ENCODE measurements around the gene CTRL.
"Not testable (repeated sequence)": the region's sequence is repeated elsewhere in the genome, so short reads cannot be mapped to it uniquely, and the experiment has no call there.

Gene CTRL

DNA sequence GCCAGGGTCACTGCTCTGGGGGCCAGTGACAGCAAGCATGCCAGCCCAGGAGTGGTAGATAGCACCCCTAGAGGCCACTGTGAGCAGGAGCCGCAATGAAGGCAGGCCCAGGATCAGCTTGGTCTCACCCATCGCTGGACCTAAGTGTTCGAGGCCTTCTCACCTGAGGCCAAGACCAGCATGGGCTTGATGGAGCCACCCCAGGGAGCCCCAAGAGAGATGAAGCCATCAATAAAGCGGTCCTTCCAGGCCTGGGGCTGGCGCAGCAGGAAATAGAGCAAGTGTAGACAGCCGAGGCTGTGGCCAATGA, 10.5 kb upstream of the CTRL start:
- Mint-ChIP-seq H3K36me3 (peaks cover 16% of the 10 kb centered on the region), H3K9me3 (no peaks in the 10 kb centered on the region), H3K4me1 (peaks cover 37% of the 10 kb centered on the region), H3K27ac (peak overlapping the region; percentile 80), H3K27me3 (no peaks in the 10 kb centered on the region), H3K4me3 (no peak overlapping the region)
- CTCF ChIA-PET, result interaction anchor here (0.7 to 2.5 kb wide), 18 partner anchors 10 to 279 kb away, joined by 3 to 11 read pairs (median 4); partner anchors contain the start of genes CTRL and DPEP2
- peak; percentile 56 for DNase-seq

DNA sequence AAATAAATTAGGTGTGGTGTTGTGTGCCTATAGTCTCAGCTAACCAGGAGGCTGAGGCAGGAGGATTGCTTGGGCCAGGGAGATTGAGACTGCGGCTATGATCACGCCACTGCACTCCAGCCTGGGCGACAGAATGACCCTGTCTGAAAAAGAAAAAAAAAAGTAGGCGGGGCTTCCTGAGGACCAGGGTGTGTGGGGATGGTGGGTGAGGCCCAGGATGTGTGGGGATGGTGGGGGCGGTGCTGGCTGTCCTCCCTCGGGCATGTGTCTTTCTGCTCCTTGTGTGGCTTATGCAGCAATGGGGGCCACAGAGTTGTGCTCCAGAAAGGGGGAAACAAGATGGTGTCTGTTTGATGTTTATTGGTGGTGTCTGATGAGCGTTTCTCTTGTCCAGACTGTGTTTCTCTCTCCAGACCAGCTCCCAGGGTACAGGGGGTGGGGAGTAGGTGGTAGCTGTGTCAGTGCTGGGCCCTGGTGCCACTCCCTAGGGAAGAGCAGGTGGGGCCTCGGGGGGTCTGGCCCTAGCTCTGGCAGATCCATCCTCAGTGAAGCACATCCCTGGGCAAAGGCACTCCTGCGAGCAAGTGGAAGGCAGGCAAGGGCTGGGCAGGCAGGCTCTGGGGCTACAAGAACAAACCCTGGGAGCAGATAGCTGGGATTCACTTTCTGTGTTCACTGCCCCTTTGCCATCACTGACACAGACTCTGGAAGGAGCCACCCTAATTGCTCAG, 10.0 kb upstream of the CTRL start:
- DNase-seq, result no peak
- no peak overlapping the region for H3K4me3 Mint-ChIP-seq
- H3K36me3 Mint-ChIP-seq, result peaks cover 16% of the 10 kb centered on the region
- no peaks in the 10 kb centered on the region for H3K27me3 Mint-ChIP-seq
- H3K4me1 Mint-ChIP-seq, result peaks cover 42% of the 10 kb centered on the region
- no peaks in the 10 kb centered on the region for H3K9me3 Mint-ChIP-seq
- CTCF ChIA-PET, result interaction anchor here (0.7 to 3.4 kb wide), 20 partner anchors 10 to 278 kb away, joined by 3 to 17 read pairs (median 4); partner anchors contain the start of genes CTRL and DPEP2
- H3K27ac Mint-ChIP-seq, result peak overlapping the region; percentile 80

DNA sequence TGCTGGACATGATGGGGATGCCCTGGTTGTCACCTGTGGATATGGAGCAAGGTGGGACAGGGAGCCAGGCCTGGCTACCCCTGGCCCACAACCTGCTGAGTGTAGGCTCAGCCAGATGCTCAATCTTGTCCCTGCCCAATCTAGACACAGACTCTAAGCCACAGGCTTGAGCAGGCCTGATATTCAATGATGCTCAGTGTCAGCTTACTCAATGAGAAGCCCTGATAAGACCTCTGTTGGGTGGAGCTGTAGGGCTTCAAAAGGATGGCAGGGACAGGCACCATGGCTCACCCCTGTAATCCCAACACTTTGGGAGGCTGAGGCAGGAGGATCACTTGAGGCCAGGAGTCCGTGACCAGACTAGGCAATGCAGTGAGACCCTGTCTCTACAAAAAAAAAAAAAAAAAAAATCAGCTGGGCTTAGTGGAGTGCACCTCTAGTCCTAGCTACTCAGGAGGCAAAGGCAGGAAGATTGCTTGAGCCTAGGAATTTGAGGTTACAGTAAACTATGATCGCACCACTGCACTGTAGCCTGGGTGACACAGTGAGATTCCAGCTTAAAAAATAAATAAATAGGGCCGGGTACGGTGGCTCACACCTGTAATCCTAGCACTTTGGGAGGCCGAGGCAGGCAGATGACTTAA, 8.9 kb upstream of the CTRL start:
- no peak overlapping the region for H3K4me3 Mint-ChIP-seq
- H3K4me1 Mint-ChIP-seq, result peaks cover 43% of the 10 kb centered on the region
- H3K27ac Mint-ChIP-seq, result peak overlapping the region; percentile 79
- no peaks in the 10 kb centered on the region for H3K9me3 Mint-ChIP-seq
- H3K27me3 Mint-ChIP-seq, result no peaks in the 10 kb centered on the region
- H3K36me3 Mint-ChIP-seq, result peaks cover 23% of the 10 kb centered on the region
- no peak for DNase-seq
- CTCF ChIA-PET, result interaction anchor here (0.7 to 3.4 kb wide), 8 partner anchors 15 to 144 kb away, joined by 3 to 17 read pairs (median 4); partner anchors contain the start of gene NFATC3

DNA sequence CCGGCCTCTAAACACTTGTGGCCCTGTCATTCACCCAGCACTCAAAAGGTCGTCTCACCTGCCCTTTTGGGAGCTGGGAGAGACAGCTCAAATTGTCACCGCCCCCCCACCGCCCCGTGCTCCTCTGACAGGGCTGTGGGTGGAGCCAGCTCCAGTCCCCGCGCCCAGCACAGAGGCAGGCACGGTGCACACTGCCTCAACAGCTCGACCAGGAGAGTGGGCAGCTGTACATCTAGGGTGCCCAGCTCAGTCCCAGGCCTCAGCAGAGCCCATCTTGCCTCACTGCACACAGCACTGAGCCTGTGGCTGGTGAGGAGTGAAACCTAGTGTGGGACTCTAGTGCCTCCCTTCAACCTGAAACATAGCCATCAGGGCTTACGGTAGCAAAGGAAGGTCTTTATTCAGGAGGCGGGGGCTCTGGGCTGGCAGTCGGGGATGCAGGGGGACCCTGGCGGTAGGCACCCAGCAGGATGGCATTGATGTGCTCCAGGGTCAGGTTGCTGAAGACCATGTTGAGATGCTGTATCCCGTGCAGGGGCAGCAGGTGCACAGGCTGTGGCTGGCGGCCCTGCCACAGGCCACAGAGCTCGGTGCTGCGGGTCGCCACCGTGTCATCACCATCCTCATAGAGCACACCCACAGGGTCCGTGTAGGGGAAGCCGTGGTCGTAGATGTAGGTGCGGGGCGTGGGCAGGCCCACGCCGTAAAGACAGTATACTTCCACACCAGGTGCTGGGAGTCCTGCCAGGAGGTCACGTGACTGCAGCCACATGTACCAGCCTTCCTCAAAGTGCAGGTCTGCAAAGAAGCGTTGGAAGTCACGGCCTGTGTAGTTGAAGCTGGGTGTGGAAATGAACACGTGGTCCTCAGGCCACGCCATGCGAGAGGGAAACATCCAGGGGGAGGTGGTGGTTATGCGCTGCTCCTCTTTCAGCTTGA, 8.1 kb upstream of the CTRL start:
- Mint-ChIP-seq H3K9me3 (no peaks in the 10 kb centered on the region), H3K4me3 (no peak overlapping the region), H3K36me3 (peaks cover 31% of the 10 kb centered on the region), H3K27me3 (no peaks in the 10 kb centered on the region), H3K4me1 (peaks cover 51% of the 10 kb centered on the region), H3K27ac (peak overlapping the region; percentile 79)
- CTCF ChIA-PET, result interaction anchor here (0.7 to 3.4 kb wide), 5 partner anchors 57 to 145 kb away, joined by 3 to 17 read pairs (median 3); partner anchors contain the start of gene NFATC3
- peak; percentile 52 for DNase-seq

DNA sequence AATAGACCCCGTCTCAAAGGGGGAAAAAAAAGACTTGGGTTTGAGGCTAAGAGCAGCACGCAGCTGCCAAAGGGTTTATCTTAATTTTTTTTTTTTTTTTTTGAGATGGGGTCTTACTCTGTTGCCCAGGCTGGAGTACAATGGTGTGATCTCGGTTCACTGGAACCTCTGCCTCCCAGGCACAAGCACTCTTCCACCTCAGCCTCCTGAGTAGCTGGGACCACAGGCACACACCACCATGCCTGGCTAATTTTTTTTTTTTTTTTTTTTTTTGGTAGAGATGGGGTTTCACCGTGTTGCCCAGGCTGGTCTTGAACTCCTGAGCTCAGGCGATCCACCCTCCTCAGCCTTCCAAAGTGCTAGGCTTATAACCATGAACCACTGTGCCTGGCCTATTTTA, 6.1 kb upstream of the CTRL start:
- Mint-ChIP-seq H3K36me3 (peaks cover 39% of the 10 kb centered on the region), H3K27ac (peak overlapping the region; percentile 95), H3K4me3 (peak overlapping the region; percentile 98), H3K4me1 (peaks cover 63% of the 10 kb centered on the region)
- not testable (repeated sequence) for H3K27me3 Mint-ChIP-seq, DNase-seq, H3K9me3 Mint-ChIP-seq
- CTCF ChIA-PET, result interaction anchor here (0.6 to 1.4 kb wide), 3 partner anchors 45 to 293 kb away, joined by 3 to 5 read pairs (median 3); partner anchors contain the start of gene CARMIL2

DNA sequence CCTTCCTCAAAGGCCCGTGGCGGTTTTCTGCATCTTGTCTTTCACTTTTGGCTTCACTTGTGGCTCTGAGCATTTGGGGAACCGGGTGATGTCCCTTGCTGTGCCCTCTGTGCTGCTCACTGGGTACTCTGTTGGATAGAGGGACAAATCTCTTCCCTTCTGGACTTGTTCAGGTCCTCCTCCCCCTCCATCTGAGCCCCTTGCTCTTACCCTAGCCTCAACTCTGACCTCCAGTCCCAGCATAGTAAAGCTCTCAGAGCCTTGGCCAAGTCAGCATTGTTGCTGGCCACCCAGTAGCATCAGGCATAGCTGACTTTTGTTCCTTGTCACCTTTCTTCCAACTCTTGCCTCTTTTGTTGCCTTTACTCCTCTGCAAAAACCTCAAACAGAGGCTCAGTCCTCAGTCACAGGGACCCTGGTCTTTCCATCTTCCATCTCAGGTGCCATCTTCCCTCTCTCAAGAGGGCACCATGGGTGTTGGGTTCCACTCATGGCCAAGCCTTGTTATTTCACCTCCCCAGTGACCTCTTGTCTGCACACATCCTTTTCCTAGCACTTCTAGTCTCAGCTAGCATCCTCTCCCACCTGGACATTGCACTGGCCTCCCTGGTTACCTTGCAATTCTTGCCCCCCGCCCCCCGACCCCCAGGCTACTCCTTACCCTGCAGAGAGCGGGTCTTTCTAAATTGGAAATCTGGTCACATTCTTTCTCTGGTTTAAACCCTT, 5.4 kb upstream of the CTRL start:
- H3K9me3 Mint-ChIP-seq, result no peaks in the 10 kb centered on the region
- H3K36me3 Mint-ChIP-seq, result peaks cover 42% of the 10 kb centered on the region
- peaks cover 61% of the 10 kb centered on the region for H3K4me1 Mint-ChIP-seq
- peak overlapping the region; percentile 98 for H3K4me3 Mint-ChIP-seq
- peak overlapping the region; percentile 95 for H3K27ac Mint-ChIP-seq
- H3K27me3 Mint-ChIP-seq, result no peaks in the 10 kb centered on the region
- CTCF ChIA-PET, result interaction anchor here (0.6 to 1.9 kb wide), 7 partner anchors 10 to 292 kb away, joined by 3 to 7 read pairs (median 5); partner anchors contain the start of gene CARMIL2
- peak; percentile 92 for DNase-seq

DNA sequence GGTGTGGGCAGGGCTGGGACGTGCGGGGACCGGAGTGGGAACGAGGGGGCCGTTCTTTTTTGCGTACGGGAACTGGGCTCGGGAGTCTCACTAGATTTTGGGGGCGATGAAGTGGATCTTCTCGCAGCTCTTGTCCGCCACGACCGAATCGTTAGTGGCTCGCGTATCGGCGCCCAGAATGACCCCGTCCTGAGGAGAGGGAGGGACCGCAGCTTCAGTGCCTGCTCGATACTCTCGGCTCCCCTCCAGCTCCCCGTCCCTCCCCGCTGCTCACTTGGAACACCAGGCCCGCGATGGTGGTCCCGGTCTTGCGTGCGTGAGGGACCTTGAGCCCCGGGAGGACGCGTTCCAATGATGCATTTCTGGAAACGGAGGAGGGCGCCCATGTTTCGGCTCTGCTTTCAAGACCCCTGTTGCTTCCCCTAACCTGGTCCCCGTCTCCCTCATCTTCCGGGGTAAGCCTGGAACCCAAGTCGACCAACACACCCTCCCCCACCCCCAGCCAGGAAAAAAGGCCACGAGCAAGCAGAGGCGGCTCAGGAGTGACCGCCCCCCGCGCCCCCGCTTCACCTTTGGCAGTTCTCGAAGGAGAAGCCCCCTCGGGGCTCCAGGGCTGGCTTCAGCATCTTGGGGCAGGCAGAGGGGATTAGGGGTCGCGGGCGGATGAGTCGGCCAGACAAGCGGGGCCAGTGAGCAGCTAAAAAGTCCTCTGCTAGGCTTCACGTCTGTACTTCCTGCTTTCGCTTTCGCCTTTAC, 4.6 kb upstream of the CTRL start, which contains the start of gene PSMB10:
Gene PSMB10, minus strand, starts transcription at position 727 of the 756 bp plus-strand sequence. Its CDS starts 101 bp downstream, at position 626.
- H3K36me3 Mint-ChIP-seq, result peaks cover 39% of the 10 kb centered on the region
- H3K4me3 Mint-ChIP-seq, result peak within 1 kb of the TSS; percentile 98
- H3K4me1 Mint-ChIP-seq, result peaks cover 53% of the 10 kb centered on the region
- H3K9me3 Mint-ChIP-seq, result no peaks in the 10 kb centered on the region
- no peaks in the 10 kb centered on the region for H3K27me3 Mint-ChIP-seq
- no peak for DNase-seq
- CTCF ChIA-PET, result interaction anchor here (0.6 to 2.7 kb wide), 11 partner anchors 10 to 865 kb away, joined by 3 to 11 read pairs (median 3); partner anchors contain the start of genes DDX28, DUS2 and NRN1L
- H3K27ac Mint-ChIP-seq, result peak within 1 kb of the TSS; percentile 95

DNA sequence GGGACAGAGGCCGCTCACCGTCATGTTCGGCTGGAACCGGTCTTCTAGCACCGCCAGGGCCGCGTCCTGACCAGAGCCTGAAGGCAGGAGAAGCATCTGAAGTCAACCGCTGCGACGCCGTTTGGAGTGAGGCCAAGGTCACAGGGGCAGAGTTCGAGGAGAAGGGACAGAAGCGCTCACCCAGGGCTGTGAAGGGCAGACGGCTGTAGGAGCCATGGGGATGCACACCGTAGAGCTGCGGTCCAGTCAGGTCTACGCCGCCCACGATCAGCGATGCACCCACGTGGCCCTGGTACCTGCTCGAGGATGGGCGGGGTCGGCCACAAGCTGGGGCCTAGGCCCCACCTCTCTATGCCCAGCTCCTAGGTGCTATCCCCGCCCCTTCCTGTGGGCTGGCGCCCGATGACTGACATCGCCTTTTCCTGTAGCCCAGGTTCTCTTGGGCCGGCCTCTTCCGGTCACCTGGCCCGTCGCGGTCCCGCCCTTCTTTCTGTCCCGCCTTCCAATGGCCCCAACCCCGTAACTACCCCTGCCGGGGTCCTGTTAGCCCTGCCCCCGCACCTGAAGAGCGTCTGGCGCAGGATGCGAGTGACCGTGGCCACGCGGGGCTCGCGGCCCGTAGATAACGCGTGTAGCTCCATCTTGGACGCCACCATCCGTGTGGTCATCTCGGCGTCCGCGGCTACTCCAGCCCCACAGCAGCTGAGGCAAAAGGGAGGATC, 3.9 kb upstream of the CTRL start:
- H3K36me3 Mint-ChIP-seq, result peaks cover 40% of the 10 kb centered on the region
- CTCF ChIA-PET, result interaction anchor here (0.6 to 2.7 kb wide), 9 partner anchors 9 to 865 kb away, joined by 3 to 11 read pairs (median 4); partner anchors contain the start of genes DDX28, DUS2 and NRN1L

DNA sequence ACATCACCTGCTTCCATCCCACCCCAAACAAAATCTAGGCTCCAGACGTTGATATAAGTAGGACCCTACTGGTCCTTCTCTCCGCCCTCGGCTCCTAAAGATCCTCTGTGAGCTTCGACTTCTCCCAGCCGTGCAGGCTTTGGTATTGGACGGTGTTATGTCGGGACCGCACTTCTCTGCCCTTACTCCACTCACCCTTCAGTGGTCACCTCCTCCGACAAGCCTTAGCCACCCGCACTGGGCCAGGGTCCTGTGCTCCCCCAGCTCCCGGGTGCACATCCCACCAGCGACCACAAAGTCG, 3.4 kb upstream of the CTRL start:
- CTCF ChIA-PET, result interaction anchor here (1.0 to 2.7 kb wide), 6 partner anchors 9 to 118 kb away, joined by 3 to 11 read pairs (median 4); partner anchors contain the start of genes DDX28, DUS2 and NRN1L

More for the DNA sequence above, 3.9 kb upstream of the CTRL start:
- peak; percentile 98 for DNase-seq
- peaks cover 46% of the 10 kb centered on the region for H3K4me1 Mint-ChIP-seq
- peak overlapping the region; percentile 95 for H3K27ac Mint-ChIP-seq
- H3K27me3 Mint-ChIP-seq, result no peaks in the 10 kb centered on the region
- H3K4me3 Mint-ChIP-seq, result peak overlapping the region; percentile 98
- H3K9me3 Mint-ChIP-seq, result no peaks in the 10 kb centered on the region

DNA sequence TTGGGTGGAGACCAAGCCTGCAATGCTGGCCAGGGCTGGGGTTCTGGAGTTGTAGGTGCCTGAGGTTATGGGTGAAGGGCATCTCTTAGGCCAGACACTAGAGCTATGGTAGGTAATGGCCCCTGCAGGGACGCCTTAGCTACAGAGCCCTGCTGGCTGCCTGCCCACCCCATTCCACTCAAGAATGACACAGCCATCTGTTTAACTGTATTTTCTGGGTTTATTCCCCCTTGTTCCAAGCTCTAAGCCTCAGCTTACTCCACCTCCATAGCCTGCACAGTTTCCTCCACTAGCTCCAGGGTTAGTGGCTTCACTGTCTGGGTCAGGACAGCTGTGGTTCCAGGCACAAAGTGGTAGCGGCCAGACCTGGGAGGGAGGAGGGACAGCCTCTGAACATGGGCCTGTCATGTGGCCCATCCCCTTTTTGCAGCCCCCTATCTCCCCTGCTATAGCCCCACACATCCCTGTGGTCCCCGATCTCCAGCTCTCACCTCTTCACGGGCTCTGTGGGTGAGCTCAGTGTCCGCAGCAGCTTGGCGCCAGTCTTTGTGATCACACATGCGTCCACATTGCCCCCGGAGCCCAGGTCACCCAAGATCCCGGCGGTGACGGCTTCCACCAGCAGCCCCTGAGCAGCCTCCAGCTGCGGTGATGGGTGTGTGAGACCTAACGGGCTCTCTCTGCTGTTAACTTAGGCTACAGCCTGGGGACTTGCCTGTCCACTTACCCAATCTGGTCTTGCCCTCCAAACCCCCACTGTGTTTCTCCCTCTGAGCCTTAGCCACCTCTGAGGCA, 2.8 kb upstream of the CTRL start:
- Mint-ChIP-seq H3K4me1 (peaks cover 35% of the 10 kb centered on the region), H3K4me3 (peak overlapping the region; percentile 39), H3K36me3 (peaks cover 33% of the 10 kb centered on the region), H3K27me3 (no peaks in the 10 kb centered on the region), H3K27ac (peak overlapping the region; percentile 64), H3K9me3 (no peaks in the 10 kb centered on the region)
- CTCF ChIA-PET, result interaction anchor here (1.0 to 2.7 kb wide), 5 partner anchors 8 to 262 kb away, joined by 3 to 11 read pairs (median 4); partner anchors contain the start of gene NRN1L
- no peak for DNase-seq

More for the DNA sequence above, 3.4 kb upstream of the CTRL start:
- Mint-ChIP-seq H3K9me3 (no peaks in the 10 kb centered on the region), H3K4me3 (peak overlapping the region; percentile 98), H3K27ac (peak overlapping the region; percentile 95), H3K36me3 (peaks cover 37% of the 10 kb centered on the region), H3K4me1 (peaks cover 41% of the 10 kb centered on the region), H3K27me3 (no peaks in the 10 kb centered on the region)
- DNase-seq, result no peak

DNA sequence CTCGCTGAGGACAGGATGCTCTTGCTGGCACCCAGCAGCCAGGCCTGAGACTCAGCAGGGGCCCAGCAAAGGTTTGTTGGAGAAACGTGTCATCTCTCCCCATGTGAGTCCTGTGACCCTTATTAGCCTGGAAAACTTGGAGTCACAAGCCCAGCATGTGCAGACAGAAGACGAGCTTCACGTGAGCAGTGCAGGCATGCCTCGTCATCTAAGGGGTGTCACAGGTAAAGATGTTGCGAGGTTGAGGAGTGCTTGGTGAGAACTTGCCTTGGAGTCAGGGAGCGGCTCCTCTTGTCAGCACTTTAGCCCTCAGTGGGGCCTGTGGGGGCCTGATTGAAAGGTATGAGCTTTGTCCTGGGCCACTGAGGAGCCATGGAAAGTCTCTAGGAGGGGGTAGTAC, 2.1 kb upstream of the CTRL start:
- CTCF ChIA-PET, result interaction anchor here (1.0 to 2.7 kb wide), 4 partner anchors 50 to 261 kb away, joined by 3 to 11 read pairs (median 4); partner anchors contain the start of gene NRN1L
- H3K36me3 Mint-ChIP-seq, result peaks cover 33% of the 10 kb centered on the region
- no peaks in the 10 kb centered on the region for H3K9me3 Mint-ChIP-seq
- peaks cover 29% of the 10 kb centered on the region for H3K4me1 Mint-ChIP-seq
- H3K27me3 Mint-ChIP-seq, result no peaks in the 10 kb centered on the region
- no peak for DNase-seq
- H3K4me3 Mint-ChIP-seq, result no peak overlapping the region
- H3K27ac Mint-ChIP-seq, result peak overlapping the region; percentile 64

Data from activated naive CD4-positive, alpha-beta T cell treated with anti-CD3 and anti-CD28 coated beads, Interleukin-2, amount 10 ng/mL, durations not matched to agents 7 days and 5 days (primary cell).